HFFc6 (cell line): Measurements from ENCODE around the gene COMMD4. TPM values are rescaled to one million over a fixed set of nuclear protein-coding genes. Genes with fewer than 3 reads are reported as not detected.

ENCODE experiments used
- DNase-seq: peaks from one replicate; pipeline ENCODE4 v3.0.0-alpha.2; 2018
- H3K27ac Mint-ChIP-seq: 2 replicates; pipeline ENCODE4 v1.8.0; 2020; ENCODE audit warnings: mild to moderate bottlenecking, mixed read lengths
- H3K27me3 Mint-ChIP-seq: 2 replicates; pipeline ENCODE4 v1.8.0; 2021; ENCODE audit warnings: mild to moderate bottlenecking, moderate library complexity, mixed read lengths; ENCODE audit not compliant: insufficient read depth
- H3K36me3 Mint-ChIP-seq: 2 replicates; pipeline ENCODE4 v1.8.0; 2021; ENCODE audit warnings: low read depth, mixed read lengths
- H3K4me1 Mint-ChIP-seq: 2 replicates; pipeline ENCODE4 v1.8.0; 2020; ENCODE audit warnings: low read depth, mixed read lengths
- H3K4me3 Mint-ChIP-seq: 2 replicates; pipeline ENCODE4 v1.8.0; 2020; ENCODE audit warnings: mild to moderate bottlenecking, moderate library complexity, mixed read lengths
- H3K9me3 Mint-ChIP-seq: 2 replicates; pipeline ENCODE4 v1.8.0; 2020; ENCODE audit warnings: mild to moderate bottlenecking, mixed read lengths
- total RNA-seq, 6 experiments: library from RNA; stranded (reverse); fragmentation: NEBNext Ultra II Directional; extraction: Animal tissue kit (Norgen Biotek cat#: 25700); gene quantifications; 2 replicates in 1 of 6; 3 replicates in 5 of 6; pipeline ENCODE4 v1.2.3, GENCODE V29; 2021
- TF ChIP-seq, protein P1 (sequence below): fragments of 200-600 bp; sonication (generic); IDR thresholded peaks from 2 replicates; pipeline ENCODE4 v1.5.0; 2021; ENCODE audit warnings: antibody characterized with exemption, mild to moderate bottlenecking

COMMD4 gene
- total RNA-seq, 6 experiments from 2014 or later, result 90.1 to 133 (median 109) TPM

GRCh38 chr15:75352186-75353080, 16.6 kb downstream of the COMMD4 start:
- no peaks in the 10 kb centered on the region for H3K4me1 Mint-ChIP-seq
- H3K9me3 Mint-ChIP-seq, result no peaks in the 10 kb centered on the region
- H3K27me3 Mint-ChIP-seq, result peaks cover 13% of the 10 kb centered on the region
- H3K27ac Mint-ChIP-seq, result no peak overlapping the region
- H3K4me3 Mint-ChIP-seq, result no peak overlapping the region
- H3K36me3 Mint-ChIP-seq, result no peaks in the 10 kb centered on the region
- TF ChIP-seq, protein P1, sequence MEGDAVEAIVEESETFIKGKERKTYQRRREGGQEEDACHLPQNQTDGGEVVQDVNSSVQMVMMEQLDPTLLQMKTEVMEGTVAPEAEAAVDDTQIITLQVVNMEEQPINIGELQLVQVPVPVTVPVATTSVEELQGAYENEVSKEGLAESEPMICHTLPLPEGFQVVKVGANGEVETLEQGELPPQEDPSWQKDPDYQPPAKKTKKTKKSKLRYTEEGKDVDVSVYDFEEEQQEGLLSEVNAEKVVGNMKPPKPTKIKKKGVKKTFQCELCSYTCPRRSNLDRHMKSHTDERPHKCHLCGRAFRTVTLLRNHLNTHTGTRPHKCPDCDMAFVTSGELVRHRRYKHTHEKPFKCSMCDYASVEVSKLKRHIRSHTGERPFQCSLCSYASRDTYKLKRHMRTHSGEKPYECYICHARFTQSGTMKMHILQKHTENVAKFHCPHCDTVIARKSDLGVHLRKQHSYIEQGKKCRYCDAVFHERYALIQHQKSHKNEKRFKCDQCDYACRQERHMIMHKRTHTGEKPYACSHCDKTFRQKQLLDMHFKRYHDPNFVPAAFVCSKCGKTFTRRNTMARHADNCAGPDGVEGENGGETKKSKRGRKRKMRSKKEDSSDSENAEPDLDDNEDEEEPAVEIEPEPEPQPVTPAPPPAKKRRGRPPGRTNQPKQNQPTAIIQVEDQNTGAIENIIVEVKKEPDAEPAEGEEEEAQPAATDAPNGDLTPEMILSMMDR, result no peak
- no peak for DNase-seq

GRCh38 chr15:75353604-75354003, 17.7 kb downstream of the COMMD4 start:
- H3K27ac Mint-ChIP-seq, result no peak overlapping the region
- no peak overlapping the region for H3K4me3 Mint-ChIP-seq
- H3K9me3 Mint-ChIP-seq, result no peaks in the 10 kb centered on the region
- TF ChIP-seq, protein P1, result no peak
- DNase-seq, result no peak
- H3K36me3 Mint-ChIP-seq, result no peaks in the 10 kb centered on the region
- H3K27me3 Mint-ChIP-seq, result peaks cover 8% of the 10 kb centered on the region
- no peaks in the 10 kb centered on the region for H3K4me1 Mint-ChIP-seq

DNA sequence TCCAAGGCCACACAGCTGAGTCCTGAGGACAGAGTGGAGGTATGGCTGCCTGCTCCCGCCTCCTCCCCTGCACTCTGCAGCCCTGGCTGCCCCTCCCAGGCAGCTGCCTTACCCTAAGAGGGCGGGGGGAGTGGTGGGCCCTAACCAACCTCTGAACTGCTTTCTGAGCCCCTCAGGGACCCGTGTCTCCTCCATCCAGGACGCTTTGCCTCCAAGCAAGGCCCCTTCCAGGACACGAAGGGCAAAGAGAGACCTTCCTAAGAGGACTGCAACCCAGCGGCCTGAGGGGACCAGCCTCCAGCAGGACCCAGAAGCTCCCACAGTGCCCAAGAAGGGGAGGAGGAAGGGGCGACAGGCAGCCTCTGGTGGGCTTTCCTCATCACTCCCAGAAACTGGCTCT, 18.6 kb downstream of the COMMD4 start:
- Mint-ChIP-seq H3K36me3 (no peaks in the 10 kb centered on the region), H3K4me3 (no peak overlapping the region)
- TF ChIP-seq, protein P1, result no peak

DNA sequence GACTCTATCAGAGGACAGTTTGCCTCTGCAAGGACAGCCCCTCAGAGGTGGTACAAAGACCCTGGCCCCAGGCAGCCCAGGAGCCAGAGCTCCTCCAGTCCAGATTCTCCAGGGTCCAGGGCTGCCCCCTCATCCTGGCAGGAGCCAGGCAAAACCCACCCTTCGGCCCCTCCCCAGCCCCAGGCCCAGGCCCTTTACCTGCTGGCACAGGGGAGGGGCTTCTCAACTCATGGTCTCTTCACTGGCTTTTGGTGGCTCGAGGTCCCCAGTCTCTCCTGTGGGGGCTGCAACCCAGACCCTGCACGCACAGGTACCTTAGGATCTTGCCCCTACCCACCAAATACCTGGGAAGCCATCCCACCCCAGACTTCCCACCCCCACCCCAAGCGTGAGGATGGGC, 19.5 kb downstream of the COMMD4 start:
- H3K27me3 Mint-ChIP-seq, result no peaks in the 10 kb centered on the region
- H3K9me3 Mint-ChIP-seq, result no peaks in the 10 kb centered on the region
- H3K36me3 Mint-ChIP-seq, result 0 out of 2 replicates have a peak, but pooled peaks cover 4% of the 10 kb centered on the region

More for the DNA sequence above, 18.6 kb downstream of the COMMD4 start:
- Mint-ChIP-seq H3K27me3 (peaks cover 3% of the 10 kb centered on the region; the same call in 1 of the 2 replicates), H3K9me3 (no peaks in the 10 kb centered on the region), H3K27ac (no peak overlapping the region), H3K4me1 (no peaks in the 10 kb centered on the region)
- DNase-seq, result no peak

DNA sequence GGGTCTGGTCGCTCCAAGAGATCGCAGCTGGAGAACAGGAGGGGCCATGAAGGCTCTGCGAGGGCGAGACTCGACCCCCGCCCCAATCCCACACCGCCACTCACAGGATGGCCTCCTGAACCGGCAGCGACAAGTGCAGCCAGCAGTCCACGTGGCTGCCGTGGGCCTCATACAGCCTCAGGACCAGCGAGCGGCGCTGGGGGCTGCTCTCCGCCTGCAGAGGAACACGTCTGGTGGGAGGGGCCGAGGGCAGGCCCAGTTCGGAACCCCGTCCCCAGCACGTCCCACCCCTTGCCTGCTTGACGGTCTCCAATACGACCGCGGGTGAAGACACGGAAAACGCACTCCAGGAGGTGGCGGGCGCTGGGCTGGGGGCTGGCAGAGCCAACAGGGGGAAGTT, 20.1 kb downstream of the COMMD4 start:
- H3K27ac Mint-ChIP-seq, result no peak overlapping the region
- H3K36me3 Mint-ChIP-seq, result 0 out of 2 replicates have a peak, but pooled peaks cover 4% of the 10 kb centered on the region
- no peak for DNase-seq
- H3K9me3 Mint-ChIP-seq, result no peaks in the 10 kb centered on the region
- no peak overlapping the region for H3K4me3 Mint-ChIP-seq
- no peaks in the 10 kb centered on the region for H3K4me1 Mint-ChIP-seq
- TF ChIP-seq, protein P1, result no peak
- H3K27me3 Mint-ChIP-seq, result no peaks in the 10 kb centered on the region

More for the DNA sequence above, 19.5 kb downstream of the COMMD4 start:
- Mint-ChIP-seq H3K4me3 (no peak overlapping the region), H3K27ac (no peak overlapping the region), H3K4me1 (no peaks in the 10 kb centered on the region)
- DNase-seq, result no peak
- TF ChIP-seq, protein P1, result no peak
